GM18867 (cell line): ENCODE results near the gene SNAPC4.

Source experiments
- ATAC-seq: cut with Tn5 transposase; IDR thresholded peaks from one replicate; pipeline ENCODE4 v1.9.1; 2021; ENCODE audit warnings: mild to moderate bottlenecking, moderate library complexity; ENCODE audit not compliant: unreplicated experiment

SNAPC4 gene

GRCh38 chr9:136372561-136373299 lies 27.2 kb downstream of the SNAPC4 start:
- ATAC-seq = no peak

- no peak for ATAC-seq
These were observed 28.0 kb downstream of the SNAPC4 start for GRCh38 chr9:136372006-136372405.

GRCh38 chr9:136371533-136371880 lies 28.5 kb downstream of the SNAPC4 start:
- ATAC-seq = no peak

GRCh38 chr9:136370687-136371532 lies 29.1 kb downstream of the SNAPC4 start:
- ATAC-seq = no peak

- no peak for ATAC-seq
These were observed 29.9 kb downstream of the SNAPC4 start for GRCh38 chr9:136370037-136370436.

GRCh38 chr9:136368190-136368589 lies 31.8 kb downstream of the SNAPC4 start:
- ATAC-seq = no peak

GRCh38 chr9:136367296-136368145 lies 32.4 kb downstream of the SNAPC4 start:
- ATAC-seq = no peak

GRCh38 chr9:136366826-136367225 lies 33.1 kb downstream of the SNAPC4 start:
- no peak for ATAC-seq

- ATAC-seq = no peak
These were observed 34.2 kb downstream of the SNAPC4 start for GRCh38 chr9:136365775-136366222.

- ATAC-seq = no peak
These were observed 34.8 kb downstream of the SNAPC4 start for GRCh38 chr9:136364942-136365774.

- ATAC-seq = no peak
These were observed 35.8 kb downstream of the SNAPC4 start for GRCh38 chr9:136363949-136364748.

- ATAC-seq = peak; percentile 81
These were observed 36.6 kb downstream of the SNAPC4 start, which contains the start of gene DNLZ for GRCh38 chr9:136363106-136363948. TSS of gene DNLZ (minus strand) at chr9:136363744. CDS start at chr9:136363714, 30 bp downstream.

- no peak for ATAC-seq
These were observed 37.6 kb downstream of the SNAPC4 start for GRCh38 chr9:136362450-136362784.

GRCh38 chr9:136361754-136362449 lies 38.1 kb downstream of the SNAPC4 start:
- no peak for ATAC-seq

GRCh38 chr9:136361047-136361753 lies 38.8 kb downstream of the SNAPC4 start:
- no peak for ATAC-seq

- no peak for ATAC-seq
These were observed 39.9 kb downstream of the SNAPC4 start for GRCh38 chr9:136359774-136360718.
